Omental fat pad (tissue), 4 donors: Measurements from ENCODE around the gene POFUT1. TPM values are rescaled to one million over a fixed set of nuclear protein-coding genes. Genes with fewer than 3 reads are reported as not detected.
"Not testable (repeated sequence)": the region's sequence is repeated elsewhere in the genome, so short reads cannot be mapped to it uniquely, and the experiment has no call there.

Experiments
- ATAC-seq: fragments of 150-250 bp; one replicate; pipeline ENCODE4 v1.9.1; 2016; ENCODE audit warnings: mild to moderate bottlenecking, moderate library complexity; ENCODE audit not compliant: low FRiP score
- DNase-seq: peaks from one replicate; pipeline ENCODE4 v3.0.0-alpha.2; 2019; ENCODE audit warnings: low spot score
- CTCF ChIP-seq, 3 donors: fragments of 450-650 bp; IDR thresholded peaks; one replicate each; pipeline ENCODE4 v1.5.1; 2016 to 2017; ENCODE audit warnings: antibody characterized with exemption in 3 of 3, mild to moderate bottlenecking in 3 of 3, moderate library complexity in 2 of 3
- total RNA-seq, 4 donors: library from RNA; depleted of rRNA; stranded (reverse); fragments of >200 nt; gene quantifications; one replicate each; pipeline ENCODE4 v1.1.0, GENCODE V29; 2016

The POFUT1 gene
- total RNA-seq, 4 donors from 2014 or later: 23.1 to 38.0 (median 27.8) TPM

- ATAC-seq (no peak), DNase-seq (no peak)
- no peak for TF ChIP-seq CTCF (IDR thresholded peaks at IDR 0.05)
These were observed 13.7 kb upstream of the POFUT1 start for GRCh38 chr20:32193996-32194395.

- DNase-seq (no peak), ATAC-seq (no peak)
- TF ChIP-seq CTCF (IDR thresholded peaks at IDR 0.05): no peak
These were observed 12.1 kb upstream of the POFUT1 start for GRCh38 chr20:32195581-32195980.

GRCh38 chr20:32196613-32197012, 11.1 kb upstream of the POFUT1 start:
- ATAC-seq, DNase-seq: not testable (repeated sequence)

GRCh38 chr20:32197136-32197535, 10.5 kb upstream of the POFUT1 start:
- DNase-seq, ATAC-seq: not testable (repeated sequence)

- TF ChIP-seq CTCF (IDR thresholded peaks at IDR 0.05): no peak
- DNase-seq (no peak), ATAC-seq (no peak)
These were observed 8.7 kb upstream of the POFUT1 start for GRCh38 chr20:32199006-32199405.

GRCh38 chr20:32201296-32201976, 6.2 kb upstream of the POFUT1 start:
- ATAC-seq: no peak

GRCh38 chr20:32201977-32202363, 5.7 kb upstream of the POFUT1 start:
- no peak for ATAC-seq
- no peak for TF ChIP-seq CTCF (IDR thresholded peaks at IDR 0.05)
- no peak for DNase-seq

More at GRCh38 chr20:32201296-32201976, 6.2 kb upstream of the POFUT1 start:
- TF ChIP-seq CTCF (IDR thresholded peaks at IDR 0.05): no peak
- no peak for DNase-seq

- DNase-seq (no peak), ATAC-seq (no peak)
- no peak for TF ChIP-seq CTCF (IDR thresholded peaks at IDR 0.05)
These were observed 4.1 kb upstream of the POFUT1 start for GRCh38 chr20:32203356-32204204.
